Mesendoderm (in vitro differentiated cells): ENCODE results near the gene GMCL1. TPM values are rescaled to one million over a fixed set of nuclear protein-coding genes. Genes with fewer than 3 reads are reported as not detected.

Source experiments
- DNase-seq: peaks from one replicate; pipeline ENCODE4 v3.0.0; 2013
- H2AK5ac ChIP-seq: 2 replicates; pipeline ENCODE4 v1.6.1; 2013; ENCODE audit warnings: low read length, inconsistent platforms
- H2BK120ac ChIP-seq: 2 replicates; pipeline ENCODE4 v1.6.1; 2013; ENCODE audit warnings: low read depth, mild to moderate bottlenecking, low read length, moderate library complexity, mixed read lengths
- H2BK15ac ChIP-seq: replicated peaks from 2 replicates; pipeline ENCODE4 v1.6.1; 2013; ENCODE audit warnings: low read depth, mild to moderate bottlenecking, moderate library complexity
- H2BK5ac ChIP-seq: 2 replicates; pipeline ENCODE4 v1.6.1; 2013; ENCODE audit warnings: low read length, inconsistent platforms
- H3K18ac ChIP-seq: 2 replicates; pipeline ENCODE4 v1.6.1; 2013; ENCODE audit warnings: mild to moderate bottlenecking, low read length, mixed read lengths
- H3K23ac ChIP-seq: one replicate; pipeline ENCODE4 v1.6.1; 2013; ENCODE audit warnings: low read length
- H3K27ac ChIP-seq: 2 replicates; pipeline ENCODE4 v1.5.1; 2013; ENCODE audit warnings: low read depth, mild to moderate bottlenecking, inconsistent platforms, low read length, moderate library complexity
- H3K27me3 ChIP-seq: 2 replicates; pipeline ENCODE4 v1.6.1; 2013; ENCODE audit warnings: low read length, control low read depth, mild to moderate bottlenecking, inconsistent platforms; ENCODE audit not compliant: insufficient read depth, poor library complexity
- H3K36me3 ChIP-seq: 2 replicates; pipeline ENCODE4 v1.6.1; 2013; ENCODE audit warnings: low read length, inconsistent platforms; ENCODE audit not compliant: control insufficient read depth, insufficient read depth
- H3K4ac ChIP-seq: one replicate; pipeline ENCODE4 v1.6.1; 2013; ENCODE audit warnings: low read depth, mild to moderate bottlenecking, low read length, moderate library complexity
- H3K4me1 ChIP-seq: 2 replicates; pipeline ENCODE4 v1.6.1; 2013; ENCODE audit warnings: low read depth, low read length, inconsistent platforms; ENCODE audit not compliant: control insufficient read depth
- H3K4me2 ChIP-seq: 2 replicates; pipeline ENCODE4 v1.6.1; 2013; ENCODE audit warnings: low read length
- H3K4me3 ChIP-seq: 2 replicates; pipeline ENCODE4 v1.5.1; 2013; ENCODE audit warnings: mild to moderate bottlenecking, low read length
- H3K56ac ChIP-seq: one replicate; pipeline ENCODE4 v1.6.1; 2013; ENCODE audit warnings: low read length
- H3K79me1 ChIP-seq: 2 replicates; pipeline ENCODE4 v1.6.1; 2013; ENCODE audit warnings: low read length, inconsistent platforms
- H3K79me2 ChIP-seq: 2 replicates; pipeline ENCODE4 v1.6.1; 2013; ENCODE audit warnings: mild to moderate bottlenecking, low read length; ENCODE audit not compliant: control insufficient read depth, insufficient read depth
- H3K9ac ChIP-seq: 2 replicates; pipeline ENCODE4 v1.6.1; 2013; ENCODE audit warnings: low read length, inconsistent platforms
- H4K5ac ChIP-seq: one replicate; pipeline ENCODE4 v1.6.1; 2013; ENCODE audit warnings: low read length
- H4K8ac ChIP-seq: one replicate; pipeline ENCODE4 v1.6.1; 2013; ENCODE audit warnings: low read depth, mild to moderate bottlenecking, control low read depth, low read length, moderate library complexity
- WGBS: extraction: QIAGEN DNeasy Blood & Tissue Kit; methylation state at CpG from one replicate; pipeline ENCODE4 v1.1.7; 2013; ENCODE audit warnings: low lambda C conversion rate, missing lambda C conversion rate; ENCODE audit not compliant: insufficient coverage; ENCODE audit errors: extremely low coverage; 5-methylcytosine and 5-hydroxymethylcytosine counted together
- polyA plus RNA-seq, 2 experiments: library from polyadenylated mRNA; stranded (reverse); fragments of 200-250 nt; gene quantifications; one replicate each; pipeline ENCODE4 v1.2.3, GENCODE V29; 2013

GMCL1 gene, protein sequence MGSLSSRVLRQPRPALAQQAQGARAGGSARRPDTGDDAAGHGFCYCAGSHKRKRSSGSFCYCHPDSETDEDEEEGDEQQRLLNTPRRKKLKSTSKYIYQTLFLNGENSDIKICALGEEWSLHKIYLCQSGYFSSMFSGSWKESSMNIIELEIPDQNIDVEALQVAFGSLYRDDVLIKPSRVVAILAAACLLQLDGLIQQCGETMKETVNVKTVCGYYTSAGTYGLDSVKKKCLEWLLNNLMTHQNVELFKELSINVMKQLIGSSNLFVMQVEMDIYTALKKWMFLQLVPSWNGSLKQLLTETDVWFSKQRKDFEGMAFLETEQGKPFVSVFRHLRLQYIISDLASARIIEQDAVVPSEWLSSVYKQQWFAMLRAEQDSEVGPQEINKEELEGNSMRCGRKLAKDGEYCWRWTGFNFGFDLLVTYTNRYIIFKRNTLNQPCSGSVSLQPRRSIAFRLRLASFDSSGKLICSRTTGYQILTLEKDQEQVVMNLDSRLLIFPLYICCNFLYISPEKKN
- polyA plus RNA-seq (2013, experiment 1 of 2) = 14.3 TPM
- 13.2 TPM for polyA plus RNA-seq (2013, experiment 2 of 2)

DNA sequence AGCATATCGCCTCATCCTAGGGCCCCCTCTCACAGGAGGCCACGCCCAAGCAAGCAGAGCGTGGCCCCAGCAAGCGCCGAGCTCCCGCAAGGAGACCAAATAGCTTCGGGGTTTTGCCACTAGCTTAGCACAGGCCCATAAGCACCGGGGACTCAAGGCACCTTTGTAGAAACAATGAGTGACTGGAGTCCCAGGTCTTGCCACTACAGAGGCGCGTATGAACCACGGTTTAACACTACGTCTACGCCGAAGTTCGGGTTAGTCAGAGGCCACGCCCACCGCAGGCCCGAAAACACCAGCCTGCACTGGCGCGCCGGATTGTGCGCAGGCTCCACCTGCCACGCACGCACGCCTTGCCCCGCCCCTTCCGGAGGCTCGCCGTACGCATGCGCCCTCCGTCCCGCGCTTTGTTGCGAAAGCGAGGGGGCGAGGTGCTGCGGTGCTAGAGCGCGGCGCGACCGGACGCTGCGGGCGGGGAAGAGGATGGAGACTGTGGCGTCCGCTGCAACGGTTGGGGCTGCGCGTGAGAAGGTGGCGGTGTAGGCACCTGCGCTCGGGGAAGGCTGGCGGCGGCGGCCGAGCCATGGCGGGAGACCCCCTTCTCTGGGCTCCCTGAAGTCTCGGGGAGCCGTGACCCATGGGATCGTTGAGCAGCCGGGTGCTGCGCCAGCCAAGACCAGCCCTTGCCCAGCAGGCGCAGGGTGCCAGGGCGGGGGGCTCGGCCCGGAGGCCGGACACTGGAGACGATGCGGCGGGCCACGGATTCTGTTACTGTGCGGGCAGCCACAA is at the start of gene GMCL1:
Gene GMCL1, plus strand, starts transcription at position 405 of the 789 bp plus-strand sequence. Its CDS starts 233 bp downstream, at position 638.
- Histone ChIP-seq H2AK5ac (no peak within 1 kb of the TSS), H3K4me2 (peak within 1 kb of the TSS; percentile 81), H2BK15ac (no peak within 1 kb of the TSS), H3K18ac (peak within 1 kb of the TSS; percentile 42), H3K27me3 (no peaks in the 10 kb centered on the region), H3K79me1 (peaks cover 13% of the 10 kb centered on the region), H3K4me3 (peak within 1 kb of the TSS; percentile 83), H2BK5ac (peak within 1 kb of the TSS; percentile 57), H3K9ac (peak within 1 kb of the TSS; percentile 95), H3K4ac (no peak within 1 kb of the TSS), H4K5ac (no peak within 1 kb of the TSS), H3K36me3 (no peaks in the 10 kb centered on the region), H3K4me1 (no peaks in the 10 kb centered on the region), H2BK120ac (no peak within 1 kb of the TSS), H3K56ac (peak within 1 kb of the TSS; percentile 92), H3K23ac (peak within 1 kb of the TSS; percentile 87), H3K27ac (peak within 1 kb of the TSS; percentile 72), H4K8ac (no peak within 1 kb of the TSS), H3K79me2 (peaks cover 21% of the 10 kb centered on the region)
- DNase-seq = peak; percentile 98
- WGBS = no CpG with 5 or more reads among the region's 74 CpGs

DNA sequence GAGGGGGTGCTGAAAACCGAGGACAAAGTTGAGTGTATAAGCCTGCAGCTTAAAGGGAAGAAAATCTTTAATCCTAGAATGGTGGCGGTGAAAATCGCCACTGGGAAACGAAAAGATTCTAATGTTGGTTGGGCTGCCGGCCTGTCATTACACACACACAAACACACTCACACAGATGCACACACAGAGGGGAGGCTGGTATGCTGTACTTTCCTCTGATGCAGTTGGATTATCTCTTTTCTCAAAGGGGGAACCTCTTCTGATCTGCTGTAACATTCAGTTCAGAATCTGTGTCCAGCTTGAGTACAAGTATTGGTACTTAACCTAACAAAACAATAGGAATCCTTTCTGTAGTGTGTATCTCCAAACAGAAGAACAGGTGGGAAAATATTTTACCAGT is 48.5 kb upstream of the GMCL1 start:
- Histone ChIP-seq H3K4ac (no peak overlapping the region), H4K8ac (no peak overlapping the region), H3K4me1 (peaks cover 9% of the 10 kb centered on the region), H3K23ac (no peak overlapping the region), H2BK15ac (no peak overlapping the region), H4K5ac (no peak overlapping the region), H2BK120ac (no peak overlapping the region), H3K18ac (no peak overlapping the region), H3K79me2 (no peaks in the 10 kb centered on the region), H2AK5ac (no peak overlapping the region), H3K27ac (peak overlapping the region; percentile 8), H3K56ac (peak overlapping the region; percentile 65), H3K27me3 (no peaks in the 10 kb centered on the region), H3K79me1 (no peaks in the 10 kb centered on the region), H3K9ac (no peak overlapping the region), H2BK5ac (no peak overlapping the region), H3K4me3 (no peak overlapping the region), H3K4me2 (no peak overlapping the region), H3K36me3 (no peaks in the 10 kb centered on the region)
- WGBS = no CpG with 5 or more reads among the region's 5 CpGs
- DNase-seq = no peak

DNA sequence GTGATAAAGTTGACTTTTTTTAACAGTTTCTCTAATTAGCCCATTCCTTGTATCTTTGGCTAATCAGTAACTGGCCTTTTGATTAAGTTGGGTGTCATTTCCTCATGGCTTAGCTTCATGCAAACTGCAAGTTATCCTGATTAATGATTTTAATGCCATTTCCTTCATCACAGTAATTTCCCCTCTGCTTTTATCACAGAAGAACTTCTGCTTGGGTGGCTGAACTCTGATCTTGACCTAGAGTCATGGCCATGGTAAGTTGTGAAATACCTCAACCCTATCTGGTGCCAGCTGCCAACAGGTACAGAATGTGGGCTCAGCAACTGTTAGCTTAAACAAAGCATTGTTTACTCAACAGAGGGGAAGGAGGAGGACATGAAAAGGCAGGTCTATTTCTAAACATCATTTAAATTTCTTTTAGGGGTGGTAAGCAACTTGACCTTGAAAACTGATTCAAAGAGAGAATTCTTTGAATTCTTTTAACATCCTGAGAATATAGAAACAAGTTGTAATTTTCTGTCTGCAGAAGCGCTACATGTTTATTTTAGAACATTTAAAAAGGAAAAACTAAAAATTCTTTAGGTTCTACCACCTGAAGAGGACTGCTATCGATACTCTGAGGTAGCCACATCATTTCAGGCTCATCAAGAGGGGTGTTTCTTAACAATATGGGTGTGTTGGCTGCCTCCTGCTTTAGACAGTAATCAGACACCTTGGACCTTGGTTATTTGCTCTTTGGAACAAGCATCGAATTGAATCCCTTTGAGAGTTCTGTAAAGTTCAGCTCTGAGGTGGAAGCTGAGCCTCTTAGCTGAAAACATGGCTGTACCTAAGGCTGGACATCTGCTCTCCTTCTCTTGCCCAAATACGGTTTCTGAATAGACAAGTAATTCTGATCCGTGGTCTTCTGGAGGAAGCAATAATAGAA is 47.9 kb upstream of the GMCL1 start:
- H4K5ac ChIP-seq = no peak overlapping the region
- H2AK5ac ChIP-seq = no peak overlapping the region
- H3K27ac ChIP-seq = no peak overlapping the region
- no peak overlapping the region for H3K56ac ChIP-seq
- H3K23ac ChIP-seq = no peak overlapping the region
- H3K18ac ChIP-seq = no peak overlapping the region
- no peak overlapping the region for H3K9ac ChIP-seq
- DNase-seq = peak; percentile 45
- peaks cover 9% of the 10 kb centered on the region for H3K4me1 ChIP-seq
- no peaks in the 10 kb centered on the region for H3K27me3 ChIP-seq
- no peaks in the 10 kb centered on the region for H3K79me1 ChIP-seq
- WGBS = no CpG with 5 or more reads among the region's 5 CpGs
- H3K4me2 ChIP-seq = no peak overlapping the region
- no peaks in the 10 kb centered on the region for H3K36me3 ChIP-seq
- no peak overlapping the region for H4K8ac ChIP-seq
- H3K79me2 ChIP-seq = no peaks in the 10 kb centered on the region
- H2BK5ac ChIP-seq = no peak overlapping the region
- no peak overlapping the region for H2BK120ac ChIP-seq
- H3K4ac ChIP-seq = no peak overlapping the region
- no peak overlapping the region for H2BK15ac ChIP-seq
- no peak overlapping the region for H3K4me3 ChIP-seq

DNA sequence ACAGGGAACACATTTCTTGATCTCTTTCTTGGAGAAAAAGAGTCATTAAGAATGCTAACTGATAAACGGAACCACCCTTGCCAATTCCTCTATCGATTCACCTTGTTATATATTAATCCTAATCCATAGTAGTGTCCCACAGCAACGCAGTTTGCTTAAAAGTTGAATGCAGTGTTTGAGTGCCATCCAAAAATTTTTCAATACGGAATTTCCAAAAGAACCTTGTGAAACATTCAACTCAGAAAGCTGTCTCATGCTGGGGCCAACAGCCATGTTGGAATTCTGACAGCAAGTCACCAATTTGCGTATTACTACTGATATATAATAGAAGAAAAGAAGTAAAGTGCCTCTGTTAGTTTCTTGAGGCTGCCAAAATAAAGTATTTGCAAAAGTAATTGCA is 45.2 kb upstream of the GMCL1 start:
- no peak for DNase-seq
- no CpG with 5 or more reads among the region's 5 CpGs for WGBS
- H3K23ac ChIP-seq = no peak overlapping the region

DNA sequence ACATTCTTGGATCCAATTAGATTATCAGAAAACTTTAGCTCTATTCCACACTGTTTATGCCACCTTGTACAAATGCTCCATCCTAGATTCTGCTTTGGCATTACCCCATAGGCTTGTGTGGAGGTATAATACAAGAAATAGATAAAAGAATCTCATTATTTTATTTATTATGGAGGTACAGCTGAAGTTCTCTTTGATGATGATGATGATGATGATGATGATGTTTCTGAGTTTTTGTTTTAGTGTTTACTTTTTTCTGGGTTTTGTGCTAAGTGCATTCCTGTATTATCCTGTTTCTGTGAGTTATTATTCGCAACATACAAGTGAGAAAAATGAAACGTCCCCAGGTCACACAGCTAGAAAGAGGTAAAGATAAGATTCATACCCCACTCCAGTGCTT is 44.1 kb upstream of the GMCL1 start:
- Histone ChIP-seq H3K18ac (no peak overlapping the region), H3K79me2 (no peaks in the 10 kb centered on the region), H3K4me3 (no peak overlapping the region), H4K5ac (no peak overlapping the region), H4K8ac (no peak overlapping the region), H3K27me3 (no peaks in the 10 kb centered on the region), H3K9ac (no peak overlapping the region), H3K4ac (no peak overlapping the region), H3K79me1 (no peaks in the 10 kb centered on the region), H3K4me1 (peaks cover 8% of the 10 kb centered on the region), H3K36me3 (no peaks in the 10 kb centered on the region), H3K4me2 (no peak overlapping the region), H2BK15ac (no peak overlapping the region), H3K56ac (no peak overlapping the region), H3K23ac (no peak overlapping the region), H2AK5ac (no peak overlapping the region), H2BK5ac (no peak overlapping the region), H3K27ac (no peak overlapping the region), H2BK120ac (no peak overlapping the region)
- DNase-seq = no peak
- WGBS = no CpG with 5 or more reads among the region's 2 CpGs

More for the DNA sequence above, 45.2 kb upstream of the GMCL1 start:
- Histone ChIP-seq H3K79me1 (no peaks in the 10 kb centered on the region), H4K8ac (no peak overlapping the region), H3K9ac (no peak overlapping the region), H3K27me3 (no peaks in the 10 kb centered on the region), H3K4me3 (no peak overlapping the region), H2BK5ac (no peak overlapping the region), H3K27ac (no peak overlapping the region), H3K79me2 (no peaks in the 10 kb centered on the region), H3K4me1 (peaks cover 9% of the 10 kb centered on the region), H3K56ac (no peak overlapping the region), H3K4me2 (no peak overlapping the region), H3K18ac (no peak overlapping the region), H2BK15ac (no peak overlapping the region), H4K5ac (no peak overlapping the region), H3K4ac (no peak overlapping the region), H2BK120ac (no peak overlapping the region), H3K36me3 (no peaks in the 10 kb centered on the region), H2AK5ac (no peak overlapping the region)
